Fibroblast of pulmonary artery (primary cell): ENCODE measurements around the gene WIZ.

Experiments used
- DNase-seq: peaks from one replicate; pipeline ENCODE4 v3.0.0-alpha.2; 2010; ENCODE audit warnings: low read depth
- H3K4me3 ChIP-seq: replicated peaks from 2 replicates; pipeline ENCODE4 v1.5.1; 2011; ENCODE audit warnings: low read depth, mild to moderate bottlenecking, control low read depth, low read length, moderate library complexity
- TF ChIP-seq, protein P1 (sequence below): IDR thresholded peaks from 2 replicates; pipeline ENCODE4 v1.5.1; 2011; ENCODE audit warnings: mild to moderate bottlenecking, control low read depth, low read length, inconsistent platforms; ENCODE audit errors: missing control alignments

The WIZ gene

GRCh38 chr19:15422296-15423075 is 27.3 kb downstream of the WIZ start:
- TF ChIP-seq, protein P1, sequence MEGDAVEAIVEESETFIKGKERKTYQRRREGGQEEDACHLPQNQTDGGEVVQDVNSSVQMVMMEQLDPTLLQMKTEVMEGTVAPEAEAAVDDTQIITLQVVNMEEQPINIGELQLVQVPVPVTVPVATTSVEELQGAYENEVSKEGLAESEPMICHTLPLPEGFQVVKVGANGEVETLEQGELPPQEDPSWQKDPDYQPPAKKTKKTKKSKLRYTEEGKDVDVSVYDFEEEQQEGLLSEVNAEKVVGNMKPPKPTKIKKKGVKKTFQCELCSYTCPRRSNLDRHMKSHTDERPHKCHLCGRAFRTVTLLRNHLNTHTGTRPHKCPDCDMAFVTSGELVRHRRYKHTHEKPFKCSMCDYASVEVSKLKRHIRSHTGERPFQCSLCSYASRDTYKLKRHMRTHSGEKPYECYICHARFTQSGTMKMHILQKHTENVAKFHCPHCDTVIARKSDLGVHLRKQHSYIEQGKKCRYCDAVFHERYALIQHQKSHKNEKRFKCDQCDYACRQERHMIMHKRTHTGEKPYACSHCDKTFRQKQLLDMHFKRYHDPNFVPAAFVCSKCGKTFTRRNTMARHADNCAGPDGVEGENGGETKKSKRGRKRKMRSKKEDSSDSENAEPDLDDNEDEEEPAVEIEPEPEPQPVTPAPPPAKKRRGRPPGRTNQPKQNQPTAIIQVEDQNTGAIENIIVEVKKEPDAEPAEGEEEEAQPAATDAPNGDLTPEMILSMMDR, result no peak
- DNase-seq, result no peak
- no peak overlapping the region for H3K4me3 ChIP-seq

DNA sequence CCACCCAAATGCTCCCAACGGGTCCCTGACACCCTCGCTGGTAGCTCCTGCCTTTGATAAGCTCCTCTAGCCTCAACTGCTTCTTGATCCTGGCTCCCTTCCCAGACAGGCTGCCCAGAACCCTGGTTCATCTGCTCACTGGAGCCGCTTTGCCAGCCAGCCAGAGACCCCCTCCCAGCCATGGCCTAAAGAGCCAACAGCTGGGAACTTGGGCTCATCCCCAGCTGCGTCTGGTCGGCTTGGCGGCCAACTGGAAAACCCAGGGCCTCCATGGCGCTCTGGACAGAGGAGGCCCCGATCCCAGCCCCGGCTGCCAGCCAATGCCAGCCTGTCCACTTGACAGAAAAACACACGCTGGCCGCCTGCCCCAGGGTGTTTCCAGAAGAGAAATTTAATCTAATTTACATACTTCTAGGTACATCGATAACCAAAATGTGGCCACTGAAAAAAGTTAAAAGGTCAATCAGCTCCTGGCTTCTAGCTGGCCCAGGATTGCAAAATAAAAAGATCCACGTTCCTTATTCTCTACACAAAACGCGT is 28.0 kb downstream of the WIZ start:
- TF ChIP-seq, protein P1, result no peak
- DNase-seq, result no peak
- no peak overlapping the region for H3K4me3 ChIP-seq

- no peak overlapping the region for H3K4me3 ChIP-seq
- TF ChIP-seq, protein P1, result no peak
- no peak for DNase-seq
These were observed 28.5 kb downstream of the WIZ start for GRCh38 chr19:15421136-15421695.

GRCh38 chr19:15419413-15420025 is 30.2 kb downstream of the WIZ start:
- DNase-seq, result peak; percentile 5
- peak overlapping the region; percentile 81 for H3K4me3 ChIP-seq
- TF ChIP-seq, protein P1, result no peak

GRCh38 chr19:15418579-15419412 is 31.0 kb downstream of the WIZ start, which contains the start of gene AKAP8L:
AKAP8L (minus strand) TSS chr19:15418988; CDS start chr19:15418923, 65 bp downstream.
- DNase-seq, result peak; percentile 100
- TF ChIP-seq, protein P1, result peak; percentile 69
- peak within 1 kb of the TSS; percentile 81 for H3K4me3 ChIP-seq

- peak overlapping the region; percentile 81 for H3K4me3 ChIP-seq
- DNase-seq, result peak; percentile 20
- TF ChIP-seq, protein P1, result no peak
These were observed 31.6 kb downstream of the WIZ start for GRCh38 chr19:15418231-15418578.
